GM19023 (cell line): ENCODE measurements around the gene LAPTM4A.

ENCODE experiments used
- ATAC-seq: cut with Tn5 transposase; IDR thresholded peaks from one replicate; pipeline ENCODE4 v1.9.1; 2021; ENCODE audit warnings: mild to moderate bottlenecking, moderate library complexity; ENCODE audit not compliant: unreplicated experiment

LAPTM4A gene

GRCh38 chr2:20025065-20025786 is 26.2 kb downstream of the LAPTM4A start:
- ATAC-seq: no peak

GRCh38 chr2:20023688-20024087 is 27.7 kb downstream of the LAPTM4A start:
- no peak for ATAC-seq

GRCh38 chr2:20021405-20022009 is 29.9 kb downstream of the LAPTM4A start:
- no peak for ATAC-seq

DNA sequence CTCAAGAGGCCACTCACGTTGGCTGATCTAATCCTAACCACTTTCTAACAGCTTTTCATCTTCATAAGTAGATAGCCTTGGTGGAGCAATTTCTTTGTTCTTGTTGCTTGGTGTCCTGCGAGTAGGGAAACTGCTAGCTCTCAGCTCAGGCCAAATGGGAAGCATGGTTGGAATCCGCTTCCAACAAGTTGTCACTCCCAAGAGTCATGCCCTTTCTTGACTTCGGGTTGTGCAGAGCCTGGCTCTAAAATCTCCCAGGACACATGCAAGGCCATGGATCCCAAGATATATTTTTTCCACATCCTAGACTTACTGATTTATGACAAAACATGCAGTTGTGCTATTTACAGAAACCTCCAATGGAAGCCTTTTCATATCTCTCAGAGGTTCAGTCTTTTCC is 31.7 kb downstream of the LAPTM4A start:
- ATAC-seq: no peak

DNA sequence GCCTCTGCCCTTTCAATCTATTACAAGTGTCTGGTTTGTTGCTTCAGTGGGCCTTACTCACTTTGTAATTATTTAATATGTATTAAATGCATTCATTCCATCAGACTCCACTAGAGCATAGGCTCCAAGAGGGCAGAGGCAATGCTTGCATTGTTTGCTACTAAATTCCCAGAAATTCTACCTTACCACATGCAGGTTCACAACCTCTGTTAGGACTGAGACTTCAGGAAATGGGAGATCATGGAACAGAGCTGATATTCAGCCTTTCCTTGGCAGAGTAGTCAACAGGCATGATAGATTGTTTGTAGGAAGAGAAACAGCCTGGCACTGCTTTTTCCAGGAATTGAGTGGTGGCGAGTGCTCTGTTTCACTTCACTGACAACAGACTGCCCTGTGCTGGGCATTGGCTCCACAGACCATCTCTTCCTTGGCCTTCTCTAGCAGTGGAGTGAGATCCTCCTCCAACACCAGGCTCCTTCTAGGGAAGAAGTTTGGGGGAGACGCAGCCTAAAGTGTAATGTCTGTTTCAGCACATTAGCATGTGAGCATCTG is 32.8 kb downstream of the LAPTM4A start:
- ATAC-seq: no peak

DNA sequence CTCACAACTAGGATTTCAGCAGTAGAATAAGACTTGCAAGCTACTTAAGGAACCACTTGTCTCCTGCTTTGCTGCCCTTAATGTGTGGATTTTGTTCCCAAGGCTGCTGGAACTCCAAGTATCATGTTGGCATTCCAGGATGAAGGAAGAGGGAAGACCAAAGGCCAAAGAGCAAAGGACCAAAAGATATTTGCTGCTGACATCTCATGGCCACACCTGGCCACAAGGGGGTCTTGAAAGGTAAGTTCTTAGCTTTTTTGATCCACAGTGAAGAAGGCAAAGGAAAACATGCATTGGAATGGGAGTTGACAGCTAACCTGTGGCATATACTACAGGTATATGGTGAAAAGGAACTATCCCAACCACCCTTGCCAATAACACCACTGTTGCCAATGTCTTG is 35.1 kb downstream of the LAPTM4A start:
- ATAC-seq: no peak

DNA sequence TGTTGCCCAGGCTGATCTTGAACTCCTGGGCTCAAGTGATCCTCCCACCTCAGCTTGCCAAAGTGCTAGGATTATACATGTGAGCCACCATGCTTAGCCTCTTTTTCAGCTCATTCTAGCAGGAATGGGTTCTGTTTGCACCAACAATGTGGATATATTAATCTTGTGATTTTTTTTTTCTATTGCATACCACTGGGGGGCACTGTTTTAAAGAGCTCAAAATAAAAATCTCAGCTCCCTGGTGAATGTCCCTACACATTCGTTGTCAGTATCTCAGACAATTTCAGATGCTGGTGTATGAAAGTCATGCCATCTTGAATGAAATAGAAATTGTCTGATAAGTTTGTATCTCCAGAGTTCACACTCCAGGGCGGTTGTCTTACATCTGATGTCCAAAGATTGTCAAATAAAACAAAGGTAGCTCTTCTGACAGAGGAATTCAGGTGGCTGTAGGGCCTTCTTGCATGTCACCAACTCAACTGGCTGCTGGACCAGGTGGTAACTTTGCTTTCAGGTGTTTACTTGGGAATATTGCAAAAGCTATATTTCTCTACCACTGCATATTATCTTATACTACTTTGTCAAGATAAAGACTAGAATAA is 35.8 kb downstream of the LAPTM4A start:
- ATAC-seq: no peak

DNA sequence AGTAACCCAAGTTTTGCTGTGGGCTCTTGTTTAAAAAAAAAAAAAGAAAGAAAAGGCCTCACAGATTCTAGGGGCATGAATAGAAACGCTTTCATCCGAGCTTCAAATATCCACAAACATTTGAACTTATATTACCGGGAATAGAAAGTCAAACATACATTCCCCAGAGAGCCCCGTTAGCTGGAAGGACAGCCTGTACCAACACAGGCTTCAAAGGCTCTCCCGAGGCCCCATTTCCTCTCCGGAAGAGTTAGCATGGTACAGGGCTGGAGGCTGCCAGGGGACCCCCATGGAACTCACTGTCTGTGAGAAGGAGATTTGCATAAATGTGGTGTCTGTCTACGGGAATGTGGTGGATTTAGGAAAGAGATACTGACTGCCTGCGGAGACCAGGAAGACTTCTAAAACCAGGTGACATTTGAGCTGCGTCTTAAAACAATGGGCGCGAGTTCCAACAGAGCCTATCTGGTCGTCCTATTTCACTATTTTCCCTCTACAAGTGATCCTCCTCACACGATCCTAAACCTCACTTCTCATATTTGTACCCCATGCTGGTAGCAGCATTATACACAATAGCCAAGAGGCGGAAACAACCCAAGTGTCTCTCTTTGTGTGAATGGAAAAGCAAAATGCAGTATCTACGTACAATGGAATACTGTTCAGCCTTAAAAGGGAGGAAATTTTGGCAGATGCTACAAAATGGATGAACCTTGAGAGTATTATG is 38.1 kb downstream of the LAPTM4A start:
- ATAC-seq: no peak

DNA sequence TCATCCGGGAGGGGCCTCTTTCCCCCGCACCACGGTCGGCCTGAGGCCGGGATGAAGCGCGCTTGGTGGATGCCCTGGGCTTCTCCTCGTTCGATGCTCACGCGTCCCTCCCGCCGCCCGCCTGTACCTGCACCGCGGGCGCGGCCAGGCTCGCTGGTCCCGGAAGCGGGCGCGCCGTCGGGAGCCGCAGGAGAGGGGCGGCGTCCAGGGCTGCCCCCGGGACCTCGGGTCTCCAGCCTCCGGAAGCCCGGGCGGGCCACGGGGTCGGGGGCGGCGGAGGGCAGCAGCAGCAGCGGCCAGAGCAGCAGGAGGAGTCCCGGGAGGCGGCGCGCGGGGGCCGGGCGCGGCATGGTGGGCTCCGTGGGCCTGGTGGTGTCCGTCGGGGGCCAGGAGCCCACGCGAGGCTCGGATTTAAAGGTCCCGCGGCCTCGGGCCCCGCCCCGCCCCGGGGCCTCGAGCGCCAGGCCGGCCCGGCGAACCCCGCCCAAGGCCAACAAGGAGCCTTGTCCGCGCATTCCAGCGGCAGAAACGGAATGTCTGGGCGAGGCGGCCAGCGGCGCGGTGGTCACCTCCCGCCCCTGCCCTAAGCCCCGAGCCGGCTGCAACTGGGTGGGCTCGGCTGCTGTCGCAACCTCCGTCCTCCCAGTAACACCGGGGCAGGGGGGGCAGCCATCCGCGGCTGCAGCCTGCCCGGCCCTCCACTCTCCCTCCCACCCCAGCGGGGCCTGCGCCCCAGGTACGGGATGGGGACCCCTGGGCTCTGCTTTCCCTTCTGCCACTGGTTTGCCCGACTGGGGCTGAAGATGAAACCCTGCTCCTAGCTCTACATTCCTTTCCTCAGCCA is 38.9 kb downstream of the LAPTM4A start, which contains the start of gene MATN3:
Gene MATN3, minus strand, starts transcription at position 387 of the 844 bp plus-strand sequence. Its CDS starts 37 bp downstream, at position 350.
- no peak for ATAC-seq

DNA sequence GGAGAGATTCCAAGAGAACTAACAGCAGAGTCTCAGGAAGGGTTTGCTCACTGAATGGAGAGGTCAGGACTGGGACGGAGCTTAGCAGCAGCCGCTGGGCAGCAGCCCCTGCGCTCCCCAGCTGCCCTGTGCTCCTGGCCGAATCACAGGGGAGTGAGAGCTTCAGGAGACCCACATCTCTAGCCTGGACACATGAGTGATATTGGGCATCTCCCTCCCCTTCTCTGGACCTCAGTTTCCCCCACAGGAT is 39.5 kb downstream of the LAPTM4A start:
- ATAC-seq: no peak

GRCh38 chr2:20011276-20012031 is 40.0 kb downstream of the LAPTM4A start:
- ATAC-seq: no peak

DNA sequence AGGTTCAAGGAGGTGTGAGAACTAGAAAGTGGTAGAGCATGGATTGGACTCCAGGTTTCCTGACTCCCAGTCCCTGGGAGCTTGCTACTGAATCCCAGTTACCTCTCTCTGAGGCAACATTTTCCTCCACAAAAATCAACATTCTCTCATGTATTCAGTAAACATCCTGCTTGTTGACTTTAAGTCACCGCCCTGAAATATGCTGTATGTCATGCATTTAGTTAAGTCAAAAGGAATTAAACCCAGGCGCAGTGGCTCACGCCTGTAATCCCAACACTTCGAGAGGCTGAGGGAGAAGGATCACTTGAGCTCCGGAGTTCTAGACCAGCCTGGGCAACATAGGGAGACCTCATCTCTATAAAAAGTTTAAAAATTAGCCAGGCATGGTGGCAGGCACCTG is 42.7 kb downstream of the LAPTM4A start:
- no peak for ATAC-seq

DNA sequence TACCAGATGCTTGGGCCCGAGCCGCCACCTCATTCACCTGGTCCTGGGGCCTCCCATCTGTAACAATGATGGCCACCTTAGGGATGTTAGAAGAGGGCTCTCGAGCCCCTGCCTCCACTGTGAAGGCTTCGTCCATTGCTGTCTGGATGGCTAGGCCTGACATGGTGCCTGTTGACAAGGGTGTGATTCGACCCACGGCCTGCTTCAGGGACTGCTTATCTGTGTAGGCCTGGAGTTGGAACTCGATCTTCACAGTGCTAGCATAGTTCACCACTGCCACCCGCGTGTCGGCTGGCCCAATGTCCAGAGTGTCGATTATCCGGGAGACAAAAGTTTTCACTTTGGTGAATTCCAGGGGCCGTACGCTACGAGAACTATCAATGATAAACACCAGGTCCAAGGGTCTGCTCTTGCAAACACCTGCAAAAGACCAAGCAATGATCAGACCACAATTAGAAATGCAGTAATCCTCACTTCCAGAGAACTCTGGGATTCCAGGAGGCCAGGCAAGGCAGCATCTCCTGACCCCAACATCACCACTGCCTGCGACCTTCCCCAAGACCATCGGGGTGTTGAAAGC is 45.4 kb downstream of the LAPTM4A start:
- no peak for ATAC-seq

DNA sequence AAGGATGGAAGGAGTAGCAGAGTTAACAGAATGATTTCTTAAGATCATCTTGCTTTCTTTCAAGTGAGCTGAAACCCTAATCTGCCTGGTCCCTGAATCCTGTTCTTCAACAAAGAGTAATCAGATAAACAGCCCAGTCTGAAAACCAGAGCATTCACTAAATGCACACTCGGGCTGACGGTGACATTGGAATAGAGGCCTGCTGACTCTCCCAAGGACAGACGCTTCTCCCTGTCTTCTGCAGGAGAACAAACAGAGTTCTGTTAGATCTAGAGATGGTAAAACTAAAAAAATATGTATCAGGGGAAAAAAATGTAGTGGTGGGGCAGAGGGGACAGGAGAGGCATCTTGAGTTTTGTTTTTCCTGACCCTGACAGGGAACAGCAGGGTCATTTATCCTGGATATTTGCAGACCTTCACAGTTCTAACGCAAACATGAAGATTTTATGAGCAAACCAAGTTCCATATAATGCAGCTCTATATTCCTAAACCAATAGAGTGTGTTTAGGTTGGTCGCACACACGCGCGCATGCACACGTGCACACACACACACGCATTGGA is 46.3 kb downstream of the LAPTM4A start:
- no peak for ATAC-seq

- no peak for ATAC-seq
Measured at GRCh38 chr2:20001361-20001863, 50.0 kb downstream of the LAPTM4A start.

- ATAC-seq: no peak
Measured at GRCh38 chr2:19993731-19994130, 57.7 kb downstream of the LAPTM4A start.

GRCh38 chr2:19991895-19992294 is 59.5 kb downstream of the LAPTM4A start:
- ATAC-seq: no peak

DNA sequence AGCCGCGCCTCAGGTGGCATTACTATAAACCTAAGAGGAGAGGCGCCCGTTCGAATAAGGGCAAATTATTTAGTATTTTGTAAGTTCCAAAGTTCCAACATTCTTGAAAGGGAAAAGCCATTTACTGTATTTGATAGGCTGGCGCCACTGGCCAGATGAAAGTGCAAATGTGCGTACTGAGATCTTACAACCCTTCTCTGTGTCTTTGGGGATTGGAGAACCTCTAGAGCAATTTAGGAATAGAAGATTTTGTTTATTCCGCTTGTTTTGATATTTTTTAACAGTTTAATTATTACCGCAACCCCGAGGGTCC is 61.1 kb downstream of the LAPTM4A start:
- no peak for ATAC-seq
